ENCODE results near the gene LRRC75B. TPM values are rescaled to one million over a fixed set of nuclear protein-coding genes. Genes with fewer than 3 reads are reported as not detected.

LRRC75B gene
- total and polyA plus RNA-seq, 2 donors: 9.6 to 22.7 TPM

GRCh38 chr22:24548812-24549211, 44.1 kb downstream of the LRRC75B start:
- H3K27ac ChIP-seq (ENCODE audit: low read depth): no peak overlapping the region
- DNase-seq (ENCODE audit: extremely low spot score): no peak
- no peaks in the 10 kb centered on the region for H3K4me1 ChIP-seq (ENCODE audit: insufficient read depth)
- H3K36me3 ChIP-seq (ENCODE audit: insufficient read depth): no peaks in the 10 kb centered on the region
- 95% methylated on average over 4 of the region's 4 CpGs for WGBS
- H3K4me3 ChIP-seq (ENCODE audit: low read depth, low read length): no peak overlapping the region

GRCh38 chr22:24543679-24544243, 49.1 kb downstream of the LRRC75B start:
- no peak for DNase-seq (ENCODE audit: extremely low spot score)
- Histone ChIP-seq H3K4me1 (ENCODE audit: insufficient read depth) (no peaks in the 10 kb centered on the region), H3K36me3 (ENCODE audit: insufficient read depth) (peaks cover 2% of the 10 kb centered on the region), H3K4me3 (ENCODE audit: low read depth, low read length) (no peak overlapping the region), H3K27ac (ENCODE audit: low read depth) (no peak overlapping the region)
- WGBS: 91% methylated on average over 11 of the region's 11 CpGs

- H3K4me1 ChIP-seq (ENCODE audit: insufficient read depth): no peaks in the 10 kb centered on the region
- DNase-seq (ENCODE audit: extremely low spot score): no peak
- no peak overlapping the region for H3K27ac ChIP-seq (ENCODE audit: low read depth)
- no peak overlapping the region for H3K4me3 ChIP-seq (ENCODE audit: low read depth, low read length)
- H3K36me3 ChIP-seq (ENCODE audit: insufficient read depth): peaks cover 2% of the 10 kb centered on the region
- 86% methylated on average over 7 of the region's 7 CpGs for WGBS
These were observed 49.7 kb downstream of the LRRC75B start for GRCh38 chr22:24543185-24543601.

GRCh38 chr22:24542641-24543040, 50.2 kb downstream of the LRRC75B start:
- H3K4me1 ChIP-seq (ENCODE audit: insufficient read depth): no peaks in the 10 kb centered on the region
- WGBS: 89% methylated on average over 9 of the region's 9 CpGs
- no peak for DNase-seq (ENCODE audit: extremely low spot score)
- no peak overlapping the region for H3K4me3 ChIP-seq (ENCODE audit: low read depth, low read length)
- H3K27ac ChIP-seq (ENCODE audit: low read depth): no peak overlapping the region
- H3K36me3 ChIP-seq (ENCODE audit: insufficient read depth): peaks cover 2% of the 10 kb centered on the region

- DNase-seq (ENCODE audit: extremely low spot score): no peak
- H3K36me3 ChIP-seq (ENCODE audit: insufficient read depth): peaks cover 2% of the 10 kb centered on the region
- WGBS: 90% methylated on average over 6 of the region's 6 CpGs
- H3K4me1 ChIP-seq (ENCODE audit: insufficient read depth): no peaks in the 10 kb centered on the region
- no peak overlapping the region for H3K4me3 ChIP-seq (ENCODE audit: low read depth, low read length)
- no peak overlapping the region for H3K27ac ChIP-seq (ENCODE audit: low read depth)
These were observed 51.0 kb downstream of the LRRC75B start for GRCh38 chr22:24541681-24542515.

- DNase-seq (ENCODE audit: extremely low spot score): no peak
- 90% methylated on average over 2 of the region's 2 CpGs for WGBS
- Histone ChIP-seq H3K4me3 (ENCODE audit: low read depth, low read length) (no peak overlapping the region), H3K4me1 (ENCODE audit: insufficient read depth) (no peaks in the 10 kb centered on the region), H3K27ac (ENCODE audit: low read depth) (no peak overlapping the region), H3K36me3 (ENCODE audit: insufficient read depth) (peaks cover 2% of the 10 kb centered on the region)
These were observed 52.4 kb downstream of the LRRC75B start for GRCh38 chr22:24540470-24540869.

- H3K4me1 ChIP-seq (ENCODE audit: insufficient read depth): no peaks in the 10 kb centered on the region
- no peak for DNase-seq (ENCODE audit: extremely low spot score)
- WGBS: 90% methylated on average over 3 of the region's 3 CpGs
- no peak overlapping the region for H3K27ac ChIP-seq (ENCODE audit: low read depth)
- no peak overlapping the region for H3K4me3 ChIP-seq (ENCODE audit: low read depth, low read length)
- no peaks in the 10 kb centered on the region for H3K36me3 ChIP-seq (ENCODE audit: insufficient read depth)
These were observed 56.8 kb downstream of the LRRC75B start for GRCh38 chr22:24536089-24536488.

Other genes with a start within 250 kb of the LRRC75B start
- 3.6 TPM for gene ADORA2A, start 165.5 kb downstream of the LRRC75B start, total RNA-seq
- 2.6 TPM for gene ADORA2A, start 165.5 kb downstream of the LRRC75B start, polyA plus RNA-seq
- gene UPB1, start 97.7 kb downstream of the LRRC75B start, total RNA-seq: 0.90 TPM
- 0.14 TPM for gene UPB1, start 97.7 kb downstream of the LRRC75B start, polyA plus RNA-seq
- 61.3 TPM for gene GUCD1, start 37.9 kb downstream of the LRRC75B start, total RNA-seq
- 111 TPM for gene GUCD1, start 37.9 kb downstream of the LRRC75B start, polyA plus RNA-seq
- gene SNRPD3, start 37.1 kb downstream of the LRRC75B start, total RNA-seq: 100 TPM
- 107 TPM for gene SNRPD3, start 37.1 kb downstream of the LRRC75B start, polyA plus RNA-seq
- gene GGT1, start 10.1 kb upstream of the LRRC75B start, total RNA-seq: 4.1 TPM
- 7.4 TPM for gene GGT1, start 10.1 kb upstream of the LRRC75B start, polyA plus RNA-seq
- not detected for gene PIWIL3, start 181.6 kb upstream of the LRRC75B start, total RNA-seq
- gene PIWIL3, start 181.6 kb upstream of the LRRC75B start, polyA plus RNA-seq: not detected
- gene SGSM1, start 213.1 kb upstream of the LRRC75B start, total RNA-seq: 1.9 TPM
- 2.0 TPM for gene SGSM1, start 213.1 kb upstream of the LRRC75B start, polyA plus RNA-seq